IMR-90 (cell line): ENCODE measurements around the gene PIEZO2. TPM values are rescaled to one million over a fixed set of nuclear protein-coding genes. Genes with fewer than 3 reads are reported as not detected.

Experiments
- ATAC-seq: fragments of 200-7000 bp; cut with Tn5 transposase; 2 replicates; pipeline ENCODE4 v1.9.1; 2020; ENCODE audit warnings: low read depth, mild to moderate bottlenecking, moderate library complexity
- BruUV-seq: library from RNA; stranded (reverse); fragments of 400-500 nt; replicated peaks from 2 replicates; lab custom pipeline; 2021; lab: Mats Ljungman, UMichigan
- CTCF ChIA-PET: fragments of 300-600 bp; formaldehyde crosslinking; extraction: SDS; loops from one replicate; lab custom pipeline; 2021; ENCODE audit warnings: antibody characterized with exemption; lab: Yijun Ruan, JAX
- POLR2A ChIA-PET: fragments of 300-600 bp; sonication (Branson Sonifier 250); formaldehyde crosslinking; loops from one replicate; lab custom pipeline; 2022; ENCODE audit warnings: antibody characterized with exemption; ENCODE audit not compliant: unreplicated experiment; lab: Charles Lee
- DNase-seq: peaks from one replicate; pipeline ENCODE4 v3.0.0; 2013
- H2AFZ ChIP-seq: replicated peaks from 2 replicates; pipeline ENCODE3; 2013; ENCODE audit warnings: low read length, mild to moderate bottlenecking; ENCODE audit not compliant: poor library complexity
- H2AK5ac ChIP-seq: 2 replicates; pipeline ENCODE4 v1.6.1; 2013; ENCODE audit warnings: low read depth, low read length, inconsistent platforms
- H2AK9ac ChIP-seq: replicated peaks from 2 replicates; pipeline ENCODE3; 2013; ENCODE audit warnings: mild to moderate bottlenecking, low read depth, low read length, moderate library complexity; ENCODE audit not compliant: poor library complexity
- H2BK120ac ChIP-seq: 2 replicates; pipeline ENCODE4 v1.6.1; 2013; ENCODE audit warnings: low read depth, low read length, inconsistent platforms
- H2BK15ac ChIP-seq: 3 replicates; pipeline ENCODE4 v1.6.1; 2013; ENCODE audit warnings: low read depth, low read length, inconsistent platforms
- H2BK20ac ChIP-seq: 2 replicates; pipeline ENCODE4 v1.6.1; 2013; ENCODE audit warnings: low read depth, mild to moderate bottlenecking, inconsistent platforms, low read length, moderate library complexity
- H2BK5ac ChIP-seq: 2 replicates; pipeline ENCODE4 v1.6.1; 2013; ENCODE audit warnings: mild to moderate bottlenecking, low read depth, low read length, inconsistent platforms; ENCODE audit not compliant: poor library complexity, severe bottlenecking
- H3K14ac ChIP-seq: replicated peaks from 2 replicates; pipeline ENCODE4 v1.6.1; 2013; ENCODE audit warnings: low read depth, low read length, inconsistent platforms
- H3K18ac ChIP-seq: 2 replicates; pipeline ENCODE4 v1.6.1; 2013; ENCODE audit warnings: low read depth, low read length, control low read depth
- H3K23ac ChIP-seq: 2 replicates; pipeline ENCODE4 v1.6.1; 2013; ENCODE audit warnings: low read depth, low read length, inconsistent platforms
- H3K27ac ChIP-seq: 2 replicates; pipeline ENCODE4 v1.5.1; 2013; ENCODE audit warnings: mild to moderate bottlenecking, control low read depth, low read length; ENCODE audit not compliant: insufficient read depth
- H3K27me3 ChIP-seq: 2 replicates; pipeline ENCODE4 v1.6.1; 2013; ENCODE audit warnings: low read length; ENCODE audit not compliant: control insufficient read depth, insufficient read depth
- H3K36me3 ChIP-seq: 2 replicates; pipeline ENCODE4 v1.6.1; 2013; ENCODE audit warnings: low read length, mixed read lengths; ENCODE audit not compliant: control insufficient read depth, insufficient read depth
- H3K4ac ChIP-seq: 2 replicates; pipeline ENCODE4 v1.6.1; 2013; ENCODE audit warnings: low read depth, low read length, inconsistent platforms
- H3K4me1 ChIP-seq: 2 replicates; pipeline ENCODE4 v1.6.1; 2013; ENCODE audit warnings: low read length, mixed read lengths; ENCODE audit not compliant: control insufficient read depth, insufficient read depth
- H3K4me2 ChIP-seq: 2 replicates; pipeline ENCODE4 v1.6.1; 2013; ENCODE audit warnings: low read depth, mild to moderate bottlenecking, control low read depth, low read length, moderate library complexity
- H3K4me3 ChIP-seq: 2 replicates; pipeline ENCODE4 v1.5.1; 2013; ENCODE audit warnings: low read depth, mild to moderate bottlenecking, control low read depth, low read length, moderate library complexity; ENCODE audit not compliant: insufficient read depth
- H3K56ac ChIP-seq: 2 replicates; pipeline ENCODE4 v1.6.1; 2013; ENCODE audit warnings: low read length, inconsistent platforms; ENCODE audit not compliant: insufficient read depth; ENCODE audit errors: extremely low read depth
- H3K79me1 ChIP-seq, 2 experiments: 2 replicates each; pipeline ENCODE4 v1.6.1; 2013; ENCODE audit warnings: low read length in 2 of 2, inconsistent platforms in 1 of 2, low read depth in 1 of 2
- H3K9ac ChIP-seq: 2 replicates; pipeline ENCODE4 v1.6.1; 2013; ENCODE audit warnings: low read depth, low read length, control low read depth
- H3K9me1 ChIP-seq: 2 replicates; pipeline ENCODE4 v1.6.1; 2013; ENCODE audit warnings: low read length, inconsistent platforms; ENCODE audit not compliant: insufficient read depth
- H3K9me3 ChIP-seq: 2 replicates; pipeline ENCODE4 v1.6.1; 2013; ENCODE audit warnings: low read length; ENCODE audit not compliant: control insufficient read depth, insufficient read depth
- H4K20me1 ChIP-seq: 2 replicates; pipeline ENCODE4 v1.6.1; 2013; ENCODE audit warnings: low read length, inconsistent platforms; ENCODE audit not compliant: insufficient read depth
- H4K5ac ChIP-seq: 2 replicates; pipeline ENCODE4 v1.6.1; 2013; ENCODE audit warnings: mild to moderate bottlenecking, low read depth, low read length, control low read depth
- H4K8ac ChIP-seq, 2 experiments: 2 replicates each; pipeline ENCODE4 v1.6.1; 2013; ENCODE audit warnings: low read depth in 2 of 2, low read length in 2 of 2, control low read depth in 1 of 2, inconsistent platforms in 1 of 2
- H4K91ac ChIP-seq: 2 replicates; pipeline ENCODE4 v1.6.1; 2013; ENCODE audit warnings: low read depth, low read length, inconsistent platforms; ENCODE audit not compliant: insufficient read depth
- CEBPB ChIP-seq: IDR thresholded peaks from 2 replicates; pipeline ENCODE4 v1.6.1; 2012; ENCODE audit warnings: low read depth, low read length, improper control_type of control experiment
- MAFK ChIP-seq: IDR thresholded peaks from 2 replicates; pipeline ENCODE4 v1.6.1; 2012; ENCODE audit warnings: low read depth, low read length, improper control_type of control experiment
- POLR2A ChIP-seq: IDR thresholded peaks from 2 replicates; pipeline ENCODE4 v1.6.1; 2012; ENCODE audit warnings: mild to moderate bottlenecking, low read depth, low read length
- RAD21 ChIP-seq: IDR thresholded peaks from 2 replicates; pipeline ENCODE4 v1.6.1; 2012; ENCODE audit warnings: low read length, improper control_type of control experiment
- RFX5 ChIP-seq: IDR thresholded peaks from 2 replicates; pipeline ENCODE4 v1.8.0; 2012; ENCODE audit warnings: low read depth, mild to moderate bottlenecking, low read length, moderate library complexity
- SMC3 ChIP-seq: fragments of 150-350 bp; IDR thresholded peaks from 2 replicates; pipeline ENCODE4 v1.6.1; 2016; ENCODE audit warnings: low read depth, mild to moderate bottlenecking, antibody characterized with exemption, low read length, moderate library complexity
- WGBS, 2 experiments: methylation state at CpG; one replicate each; pipeline versions ENCODE4 v1.1.5 to v1.1.7; 2013; ENCODE audit warnings: missing lambda C conversion rate in 2 of 2; ENCODE audit not compliant: insufficient read length in 1 of 2; ENCODE audit errors: extremely low coverage in 2 of 2; 5-methylcytosine and 5-hydroxymethylcytosine counted together
- dilution Hi-C: fragments of 300-500 bp; cut with HindIII; formaldehyde crosslinking; loops from one replicate; pipeline ENCODE4 v1.14.3; 2018; ENCODE audit warnings: low sequenced_read_pairs; ENCODE audit not compliant: unreplicated experiment
- in situ Hi-C: fragments of 300-500 bp; cut with MboI; formaldehyde crosslinking; loops from 3 replicates; pipeline ENCODE4 v1.14.3; 2019; ENCODE audit warnings: low sequenced_read_pairs, inconsistent platforms, mixed read lengths
- intact Hi-C: fragments of 100-400 bp; cut with micrococcal nuclease; formaldehyde crosslinking; loops from 2 replicates; pipeline ENCODE4 v1.10.0; 2022
- polyA plus RNA-seq, 3 experiments: library from polyadenylated mRNA; depleted of rRNA; stranded (reverse); fragments of >200 nt; gene quantifications; 2 replicates each; pipeline ENCODE4 v1.2.3, GENCODE V29; 2012; ENCODE audit warnings: low replicate concordance in 1 of 3
- total RNA-seq: library from RNA; depleted of rRNA; stranded (reverse); fragments of >200 nt; gene quantifications from 2 replicates; pipeline ENCODE4 v1.2.3, GENCODE V29; 2012
- TF ChIP-seq, protein P1 (sequence below): fragments of 150-350 bp; IDR thresholded peaks from 2 replicates; pipeline ENCODE4 v1.6.1; 2017; ENCODE audit warnings: mild to moderate bottlenecking, antibody characterized with exemption, low read length, low read depth
- TF ChIP-seq, protein P2 (sequence below): conservative IDR thresholded peaks from 2 replicates; pipeline ENCODE4 v1.5.1; 2012; ENCODE audit warnings: mild to moderate bottlenecking, low read depth, low read length, improper control_type of control experiment
- TF ChIP-seq, protein P3 (sequence below): fragments of 150-350 bp; IDR thresholded peaks from 2 replicates; pipeline ENCODE4 v1.6.1; 2016; ENCODE audit warnings: low read depth, mild to moderate bottlenecking, low read length, moderate library complexity, borderline replicate concordance

Gene PIEZO2
- total and polyA plus RNA-seq, 2 of the 4 experiments (the other 2 are of a cell fraction) = 2.4 to 4.1 TPM

GRCh38 chr18:10820681-10821080, 328.7 kb downstream of the PIEZO2 start:
- CTCF ChIA-PET = interaction anchor here (0.7 kb wide), 1 partner anchor 692 kb away, joined by 3 read pairs; no protein-coding TSS in a partner anchor
- no peak overlapping the region for H3K4ac ChIP-seq
- no peak overlapping the region for H3K4me2 ChIP-seq
- TF ChIP-seq RAD21 (no peak), POLR2A (no peak), MAFK (no peak), CEBPB (no peak), SMC3 (no peak), RFX5 (no peak)
- TF ChIP-seq, protein P1, sequence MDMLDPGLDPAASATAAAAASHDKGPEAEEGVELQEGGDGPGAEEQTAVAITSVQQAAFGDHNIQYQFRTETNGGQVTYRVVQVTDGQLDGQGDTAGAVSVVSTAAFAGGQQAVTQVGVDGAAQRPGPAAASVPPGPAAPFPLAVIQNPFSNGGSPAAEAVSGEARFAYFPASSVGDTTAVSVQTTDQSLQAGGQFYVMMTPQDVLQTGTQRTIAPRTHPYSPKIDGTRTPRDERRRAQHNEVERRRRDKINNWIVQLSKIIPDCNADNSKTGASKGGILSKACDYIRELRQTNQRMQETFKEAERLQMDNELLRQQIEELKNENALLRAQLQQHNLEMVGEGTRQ = no peak
- TF ChIP-seq, protein P2, sequence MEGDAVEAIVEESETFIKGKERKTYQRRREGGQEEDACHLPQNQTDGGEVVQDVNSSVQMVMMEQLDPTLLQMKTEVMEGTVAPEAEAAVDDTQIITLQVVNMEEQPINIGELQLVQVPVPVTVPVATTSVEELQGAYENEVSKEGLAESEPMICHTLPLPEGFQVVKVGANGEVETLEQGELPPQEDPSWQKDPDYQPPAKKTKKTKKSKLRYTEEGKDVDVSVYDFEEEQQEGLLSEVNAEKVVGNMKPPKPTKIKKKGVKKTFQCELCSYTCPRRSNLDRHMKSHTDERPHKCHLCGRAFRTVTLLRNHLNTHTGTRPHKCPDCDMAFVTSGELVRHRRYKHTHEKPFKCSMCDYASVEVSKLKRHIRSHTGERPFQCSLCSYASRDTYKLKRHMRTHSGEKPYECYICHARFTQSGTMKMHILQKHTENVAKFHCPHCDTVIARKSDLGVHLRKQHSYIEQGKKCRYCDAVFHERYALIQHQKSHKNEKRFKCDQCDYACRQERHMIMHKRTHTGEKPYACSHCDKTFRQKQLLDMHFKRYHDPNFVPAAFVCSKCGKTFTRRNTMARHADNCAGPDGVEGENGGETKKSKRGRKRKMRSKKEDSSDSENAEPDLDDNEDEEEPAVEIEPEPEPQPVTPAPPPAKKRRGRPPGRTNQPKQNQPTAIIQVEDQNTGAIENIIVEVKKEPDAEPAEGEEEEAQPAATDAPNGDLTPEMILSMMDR = no peak
- TF ChIP-seq, protein P3, sequence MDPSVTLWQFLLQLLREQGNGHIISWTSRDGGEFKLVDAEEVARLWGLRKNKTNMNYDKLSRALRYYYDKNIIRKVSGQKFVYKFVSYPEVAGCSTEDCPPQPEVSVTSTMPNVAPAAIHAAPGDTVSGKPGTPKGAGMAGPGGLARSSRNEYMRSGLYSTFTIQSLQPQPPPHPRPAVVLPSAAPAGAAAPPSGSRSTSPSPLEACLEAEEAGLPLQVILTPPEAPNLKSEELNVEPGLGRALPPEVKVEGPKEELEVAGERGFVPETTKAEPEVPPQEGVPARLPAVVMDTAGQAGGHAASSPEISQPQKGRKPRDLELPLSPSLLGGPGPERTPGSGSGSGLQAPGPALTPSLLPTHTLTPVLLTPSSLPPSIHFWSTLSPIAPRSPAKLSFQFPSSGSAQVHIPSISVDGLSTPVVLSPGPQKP = no peak
- no peak overlapping the region for H3K27ac ChIP-seq
- intact Hi-C loops = no loop called here
- POLR2A ChIA-PET = no interaction called here
- no peaks in the 10 kb centered on the region for H3K9me1 ChIP-seq
- H3K18ac ChIP-seq = no peak overlapping the region
- no peaks in the 10 kb centered on the region for H3K4me1 ChIP-seq
- H2BK15ac ChIP-seq = no peak overlapping the region
- no peak overlapping the region for H2AFZ ChIP-seq
- no peak overlapping the region for H4K91ac ChIP-seq
- in situ Hi-C loops = no loop called here
- H2AK5ac ChIP-seq = no peak overlapping the region
- no peaks in the 10 kb centered on the region for H3K79me1 ChIP-seq
- no peak for DNase-seq
- H3K9me3 ChIP-seq = 0 out of 2 replicates have a peak, but pooled peaks cover 1% of the 10 kb centered on the region
- ATAC-seq = no peak
- H2BK20ac ChIP-seq = no peak overlapping the region
- H3K23ac ChIP-seq = no peak overlapping the region
- H2BK5ac ChIP-seq = no peak overlapping the region
- H3K14ac ChIP-seq = no peak overlapping the region
- H3K4me3 ChIP-seq = no peak overlapping the region
- H3K9ac ChIP-seq = no peak overlapping the region
- dilution Hi-C loops = no loop called here
- no peak overlapping the region for H4K5ac ChIP-seq
- H4K8ac ChIP-seq = no peak overlapping the region
- no peak overlapping the region for H3K56ac ChIP-seq
- no peaks in the 10 kb centered on the region for H3K36me3 ChIP-seq
- no peaks in the 10 kb centered on the region for H4K20me1 ChIP-seq
- H2BK120ac ChIP-seq = no peak overlapping the region
- BruUV-seq = no TSS peak
- H3K27me3 ChIP-seq = no peaks in the 10 kb centered on the region
- 20% methylated on average over 1 of the region's 5 CpGs; no CpG with 5 or more reads in 1 of the 2 experiments for WGBS, 2 experiments
- no peak overlapping the region for H2AK9ac ChIP-seq
